ENCODE results near the gene MRGPRD.
"Not testable (repeated sequence)": the region's sequence is repeated elsewhere in the genome, so short reads cannot be mapped to it uniquely, and the experiment has no call there.

MRGPRD gene

DNA sequence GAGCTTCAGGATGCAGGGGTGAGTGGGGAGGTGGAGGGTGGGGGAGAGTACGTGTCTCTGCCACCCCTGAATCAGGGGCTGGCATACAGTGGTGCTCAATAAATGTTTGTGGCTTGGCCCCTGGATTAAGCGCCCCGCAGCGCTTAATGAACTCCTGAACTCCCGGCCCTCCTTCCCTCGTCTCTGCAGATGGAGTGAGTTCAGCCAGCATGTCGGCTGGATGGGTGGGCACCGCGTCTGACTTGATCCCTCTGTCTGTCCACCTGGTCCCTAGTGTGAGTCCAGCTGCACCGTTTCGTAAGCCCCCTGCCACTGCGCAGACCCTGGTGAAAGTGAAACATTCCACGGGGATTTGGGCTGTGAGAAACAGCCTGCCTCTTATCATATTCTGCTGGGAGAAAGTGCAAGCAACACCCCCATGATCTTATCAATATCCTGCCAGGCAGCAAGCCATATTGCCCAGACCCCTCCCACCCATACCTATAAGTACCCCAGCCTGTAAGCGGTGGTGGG, 12.0 kb upstream of the MRGPRD start:
- no peak for DNase-seq

DNA sequence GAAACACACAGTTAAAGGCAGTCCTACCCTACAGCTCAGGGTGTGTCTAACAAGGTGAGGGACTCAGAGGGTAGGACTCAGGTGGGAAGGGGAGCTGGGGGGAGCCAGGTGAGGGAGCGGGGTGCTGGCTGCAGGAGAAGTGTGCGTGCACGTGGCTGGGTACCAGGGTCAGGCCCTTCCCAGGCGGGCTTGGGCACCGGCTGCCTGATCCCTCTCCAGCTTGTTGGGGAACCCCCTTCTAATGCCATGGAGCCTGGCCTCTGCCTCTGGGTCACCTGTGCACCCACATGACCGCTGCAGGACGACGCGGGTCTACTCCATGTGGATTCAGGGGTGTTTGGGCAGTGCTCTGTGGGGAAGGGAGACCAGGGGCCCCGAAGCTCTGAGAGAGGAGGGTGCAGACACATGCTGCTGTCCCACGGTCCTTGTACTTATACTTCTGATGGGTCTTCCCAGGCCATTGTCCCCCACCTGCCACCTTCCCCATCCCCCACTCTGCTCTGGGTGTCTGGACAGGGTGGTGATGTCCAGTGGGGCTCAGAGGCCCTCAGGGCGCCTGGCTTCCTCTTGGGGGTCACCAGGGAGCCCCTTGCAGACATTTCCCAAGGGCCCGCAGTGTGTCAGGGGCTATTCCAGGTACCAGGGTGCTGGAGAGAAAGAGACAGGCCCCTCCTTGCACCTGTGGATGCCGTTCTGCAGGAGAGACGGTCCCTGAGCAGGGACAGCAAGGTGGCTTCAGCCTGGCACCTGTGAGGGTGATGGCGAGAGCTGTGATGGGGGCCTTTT, 10.4 kb upstream of the MRGPRD start:
- no peak for DNase-seq

DNA sequence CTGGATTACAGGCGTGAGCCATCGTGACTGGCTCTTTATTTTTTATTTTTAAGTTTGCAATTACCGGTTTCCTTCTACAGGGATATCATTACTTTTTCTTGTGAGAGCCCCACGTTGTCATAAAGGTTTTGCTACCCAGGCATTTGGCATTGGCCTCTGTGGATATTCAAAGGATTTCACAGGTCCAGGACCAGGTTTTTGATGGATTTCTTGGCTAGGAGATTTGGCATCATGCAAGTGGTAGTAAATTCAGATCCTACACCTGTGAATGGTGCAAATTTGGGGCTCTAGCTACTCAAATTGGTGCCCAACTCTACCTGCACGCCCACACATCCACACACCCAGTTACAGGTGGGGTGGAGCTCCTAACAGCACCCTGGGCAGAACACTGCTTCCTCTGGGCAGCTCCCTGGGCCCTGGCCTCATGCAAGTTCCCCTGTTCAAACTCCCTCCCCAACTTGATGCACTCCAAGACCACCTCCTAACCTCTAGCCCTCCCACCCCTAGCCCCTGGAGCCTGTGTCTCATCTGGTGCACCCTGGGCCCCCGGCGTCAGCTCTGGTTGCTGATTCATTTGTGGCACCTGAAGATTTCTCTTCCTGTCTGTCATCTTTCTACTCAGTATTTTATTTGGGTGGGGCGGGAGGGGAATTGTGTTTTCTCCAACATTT, 9.3 kb upstream of the MRGPRD start:
- no peak for DNase-seq

GRCh38 chr11:68988491-68988890, 7.7 kb upstream of the MRGPRD start:
- DNase-seq, result no peak

GRCh38 chr11:68987211-68987610, 6.4 kb upstream of the MRGPRD start:
- no peak for DNase-seq

DNA sequence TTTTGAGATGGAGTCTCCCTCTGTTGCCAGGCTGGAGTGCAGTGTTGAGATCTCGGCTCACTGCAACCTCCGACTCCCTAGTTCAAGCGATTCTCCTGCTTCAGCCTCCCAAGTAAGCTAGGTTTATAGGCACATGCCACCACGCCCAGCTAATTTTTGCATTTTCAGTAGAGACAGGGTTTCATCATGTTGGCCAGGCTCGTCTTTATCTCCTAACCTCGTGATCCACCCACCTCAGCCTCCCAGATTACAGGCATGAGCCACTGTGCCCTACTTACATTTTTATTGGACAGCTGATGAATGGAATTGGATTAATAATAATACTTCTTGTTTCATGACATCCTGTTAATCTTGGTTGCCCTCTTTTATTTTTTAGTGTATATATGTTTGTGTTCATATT, 3.0 kb upstream of the MRGPRD start:
- DNase-seq, result no peak

DNA sequence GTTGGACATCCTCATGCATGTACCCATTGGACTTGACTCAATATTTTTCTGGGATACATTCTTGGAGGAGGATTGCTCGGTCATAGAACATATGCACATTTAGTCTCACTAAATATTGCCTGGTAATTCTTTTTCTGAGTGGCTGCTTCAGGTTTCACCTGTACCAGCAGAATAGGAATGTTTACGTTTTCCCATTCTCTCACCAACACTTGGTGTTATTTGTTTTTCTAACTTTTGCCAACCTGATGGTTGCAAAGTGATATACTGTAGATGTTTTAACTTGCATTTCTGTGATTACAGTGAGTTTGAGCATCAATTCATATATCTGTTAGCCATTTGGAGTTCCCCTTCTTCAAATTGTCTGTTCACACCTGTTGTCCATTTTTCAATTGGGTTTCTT, 1.3 kb upstream of the MRGPRD start:
- no peak for DNase-seq

DNA sequence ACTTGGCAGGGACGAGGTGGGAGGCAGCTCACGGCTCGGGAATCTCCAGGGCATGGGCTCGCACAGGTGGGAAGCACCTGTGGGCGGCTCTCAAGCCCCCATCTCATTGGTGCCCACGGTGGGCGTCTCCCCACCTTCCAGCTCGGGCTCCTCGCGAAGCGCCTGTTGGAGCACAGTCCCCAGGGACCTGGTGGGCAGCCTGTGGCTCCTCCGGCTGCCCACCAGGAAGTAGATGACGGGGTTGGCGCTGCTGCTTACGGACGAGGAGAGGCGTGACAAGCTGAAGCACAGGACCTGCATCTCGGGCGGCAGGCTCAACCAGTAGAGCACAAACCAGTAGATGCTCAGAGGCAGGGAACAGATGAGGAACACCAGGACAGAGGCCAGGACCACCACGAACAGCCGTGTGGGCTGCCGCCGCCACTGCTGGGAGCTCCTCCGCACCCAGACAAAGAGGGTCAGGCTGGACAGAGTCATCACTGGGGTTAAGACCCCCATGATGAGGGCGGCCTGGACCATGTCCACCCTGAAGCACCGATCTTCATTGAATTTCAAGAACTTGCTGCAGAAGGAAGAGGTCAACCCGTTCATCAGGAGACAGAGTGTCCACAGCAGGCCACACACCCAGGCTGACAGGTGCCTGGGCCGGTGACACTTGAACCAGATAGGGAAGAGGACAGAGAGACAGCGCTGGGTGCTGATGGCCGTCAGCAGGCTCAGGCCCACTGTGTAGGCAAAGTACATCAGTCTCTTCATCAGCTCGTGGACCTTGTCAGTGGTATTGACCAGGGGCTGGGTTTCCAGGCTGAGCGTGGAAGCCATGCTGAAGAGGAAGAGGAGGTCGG, 633 bp downstream of the MRGPRD start:
- no peak for DNase-seq

DNA sequence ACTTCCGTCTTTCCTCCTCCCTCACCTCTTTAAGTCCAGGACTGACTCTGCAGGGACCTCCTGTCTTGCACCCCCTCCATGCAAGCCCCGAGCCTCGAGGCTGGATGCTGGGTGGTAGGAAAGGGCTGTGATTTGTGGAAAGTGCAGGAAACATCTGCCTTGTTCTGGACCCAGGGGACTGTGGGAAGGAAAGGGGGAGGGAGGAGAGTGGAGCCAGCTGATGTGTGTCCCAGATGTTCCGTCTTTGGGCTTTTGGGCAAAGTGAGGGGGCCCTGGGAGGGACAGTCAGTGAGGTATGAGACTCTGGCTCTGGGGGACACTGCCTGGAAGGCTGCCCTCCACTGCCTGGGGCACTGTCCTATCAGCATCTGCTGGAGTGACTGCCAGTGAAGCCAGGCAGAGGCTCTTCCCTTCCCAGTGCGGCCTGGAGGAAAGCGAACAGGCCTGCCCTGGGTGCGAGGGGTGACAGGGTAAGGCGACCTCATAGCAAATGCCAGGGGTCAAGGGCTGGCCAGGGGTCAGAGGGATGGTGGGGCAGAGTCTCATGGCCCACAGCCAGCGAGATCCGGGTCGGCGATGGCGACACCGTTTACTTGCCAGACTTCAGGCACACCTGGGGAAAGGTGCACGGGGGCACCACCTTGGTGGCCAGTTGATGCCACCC, 1.7 kb downstream of the MRGPRD start:
- no peak for DNase-seq

DNA sequence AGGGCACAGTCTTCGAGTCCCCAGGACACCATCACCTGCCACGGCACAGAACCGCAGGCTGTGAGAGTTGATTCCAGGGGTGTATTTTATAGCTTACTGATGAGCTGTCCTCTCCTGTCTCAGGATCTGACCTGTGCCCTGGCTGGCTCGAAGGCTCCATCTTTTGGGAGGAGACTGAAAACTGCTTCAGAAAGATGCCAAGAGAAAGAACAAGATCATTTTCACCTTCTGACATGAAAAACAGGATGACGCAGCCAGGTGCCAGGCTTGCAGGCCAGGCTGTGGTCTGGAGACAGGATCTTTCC, 2.2 kb downstream of the MRGPRD start:
- DNase-seq, result no peak

- no peak for DNase-seq
Measured at GRCh38 chr11:68977781-68978625, 2.8 kb downstream of the MRGPRD start.

- DNase-seq, result no peak
Measured at GRCh38 chr11:68976563-68976962, 4.2 kb downstream of the MRGPRD start.

DNA sequence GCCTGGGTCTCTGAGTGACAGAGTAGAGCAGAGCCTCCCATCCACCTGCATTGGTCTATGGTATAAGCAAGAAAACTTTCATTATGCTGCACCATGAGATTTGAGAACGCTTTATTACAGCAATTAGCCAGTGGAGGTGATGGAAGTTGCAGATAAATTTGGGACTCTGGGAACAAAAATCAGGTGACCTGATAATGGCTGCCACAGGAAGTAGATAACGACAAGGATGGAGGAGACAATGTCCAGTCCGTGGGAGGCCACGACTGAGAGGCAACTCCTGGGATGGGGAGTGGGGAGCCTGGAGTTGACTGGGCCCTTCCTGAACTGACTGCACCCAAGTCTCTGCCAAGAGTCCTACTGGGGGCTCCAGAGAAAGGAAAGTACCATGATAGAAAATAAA, 4.7 kb downstream of the MRGPRD start:
- no peak for DNase-seq

DNA sequence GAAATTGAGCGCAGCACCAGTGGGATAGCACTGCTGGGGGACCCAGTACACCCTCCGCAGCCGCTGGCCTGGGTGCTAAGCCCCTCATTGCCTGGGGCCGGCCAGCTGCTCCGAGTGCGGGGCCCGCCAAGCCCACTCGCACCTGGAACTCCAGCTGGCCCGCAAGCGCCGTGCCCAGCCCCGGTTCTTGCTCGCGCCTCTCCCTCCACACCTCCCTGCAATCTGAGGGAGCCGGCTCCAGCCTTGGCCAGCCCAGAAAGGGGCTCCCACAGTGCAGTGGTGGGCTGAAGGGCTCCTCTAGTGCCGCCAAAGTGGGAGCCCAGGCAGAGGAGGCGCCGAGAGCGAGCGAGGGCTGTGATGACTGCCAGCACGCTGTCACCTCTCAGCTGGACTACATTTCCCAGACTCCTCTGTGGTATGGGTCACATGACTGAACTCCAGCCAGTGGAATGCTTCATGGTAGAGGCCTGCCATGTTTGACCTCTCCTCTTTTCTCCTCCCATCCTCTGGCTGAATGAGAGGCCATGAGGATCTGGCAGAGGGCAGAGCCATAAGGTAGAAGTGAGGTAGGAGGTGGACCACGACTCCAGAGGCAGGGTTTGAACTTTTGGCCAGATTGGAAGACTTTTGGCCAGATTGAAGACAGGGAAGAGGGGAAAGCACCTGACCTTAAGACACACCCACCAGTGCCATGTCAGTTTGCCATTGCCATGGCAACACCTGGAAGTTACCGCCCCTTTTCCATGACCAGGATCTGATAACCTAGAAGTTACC, 6.2 kb downstream of the MRGPRD start:
- no peak for DNase-seq

- not testable (repeated sequence) for DNase-seq
Measured at GRCh38 chr11:68973706-68974105, 7.1 kb downstream of the MRGPRD start.

- no peak for DNase-seq
Measured at GRCh38 chr11:68973219-68973618, 7.6 kb downstream of the MRGPRD start.

DNA sequence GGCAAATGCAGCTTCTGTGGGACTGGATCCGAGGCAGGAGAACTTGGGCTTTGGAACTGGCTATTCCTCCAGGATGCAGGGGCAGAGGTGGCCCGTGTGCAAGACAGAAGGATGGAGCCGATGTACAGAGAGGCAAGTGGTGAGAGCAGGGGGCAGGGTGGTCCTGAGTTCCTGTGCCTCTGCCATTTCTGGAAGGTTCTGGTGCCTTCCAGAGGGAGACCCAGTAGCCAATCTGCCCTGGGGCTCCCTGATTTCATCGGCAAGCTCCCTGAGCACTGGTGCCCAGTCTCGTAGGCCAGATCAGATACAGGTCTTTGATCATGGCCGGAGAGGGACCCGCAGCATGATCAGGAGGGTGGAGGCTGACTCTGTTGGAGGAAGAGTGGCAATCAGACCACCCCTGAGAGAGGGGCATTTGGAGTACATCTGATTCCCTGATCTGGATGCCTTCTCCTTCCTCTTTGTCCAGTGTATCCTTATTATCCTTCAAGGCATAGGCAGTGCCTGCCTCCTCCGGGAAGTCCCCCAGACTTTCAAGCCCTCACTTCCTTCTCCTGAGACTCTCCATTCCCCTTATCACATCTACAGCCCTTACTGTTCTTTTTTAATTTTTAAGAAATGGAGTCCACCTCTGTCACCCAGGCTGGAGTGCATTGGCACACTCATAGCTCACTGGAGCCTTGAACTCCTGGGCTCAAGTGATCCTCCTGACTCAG, 9.7 kb downstream of the MRGPRD start:
- DNase-seq, result no peak

DNA sequence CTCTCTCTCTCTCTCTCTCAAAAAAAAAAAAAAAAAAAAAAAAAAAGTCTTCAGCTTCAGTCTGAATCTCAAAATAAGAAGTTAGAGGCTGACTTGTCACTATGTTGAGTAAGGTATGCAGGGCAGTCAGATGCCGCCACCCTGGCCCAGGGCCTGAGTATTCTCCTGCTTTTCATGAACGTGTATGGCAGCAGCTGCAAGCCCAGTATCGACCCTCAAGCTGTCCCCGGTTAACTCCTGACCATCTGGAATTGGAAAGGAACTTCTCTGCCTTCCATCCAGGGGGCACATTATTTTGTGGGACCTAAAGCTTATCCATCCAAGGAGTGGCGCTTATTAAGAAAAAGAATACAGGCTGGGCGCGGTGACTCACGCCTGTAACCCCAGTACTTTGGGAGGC, 11.4 kb downstream of the MRGPRD start:
- no peak for DNase-seq

DNA sequence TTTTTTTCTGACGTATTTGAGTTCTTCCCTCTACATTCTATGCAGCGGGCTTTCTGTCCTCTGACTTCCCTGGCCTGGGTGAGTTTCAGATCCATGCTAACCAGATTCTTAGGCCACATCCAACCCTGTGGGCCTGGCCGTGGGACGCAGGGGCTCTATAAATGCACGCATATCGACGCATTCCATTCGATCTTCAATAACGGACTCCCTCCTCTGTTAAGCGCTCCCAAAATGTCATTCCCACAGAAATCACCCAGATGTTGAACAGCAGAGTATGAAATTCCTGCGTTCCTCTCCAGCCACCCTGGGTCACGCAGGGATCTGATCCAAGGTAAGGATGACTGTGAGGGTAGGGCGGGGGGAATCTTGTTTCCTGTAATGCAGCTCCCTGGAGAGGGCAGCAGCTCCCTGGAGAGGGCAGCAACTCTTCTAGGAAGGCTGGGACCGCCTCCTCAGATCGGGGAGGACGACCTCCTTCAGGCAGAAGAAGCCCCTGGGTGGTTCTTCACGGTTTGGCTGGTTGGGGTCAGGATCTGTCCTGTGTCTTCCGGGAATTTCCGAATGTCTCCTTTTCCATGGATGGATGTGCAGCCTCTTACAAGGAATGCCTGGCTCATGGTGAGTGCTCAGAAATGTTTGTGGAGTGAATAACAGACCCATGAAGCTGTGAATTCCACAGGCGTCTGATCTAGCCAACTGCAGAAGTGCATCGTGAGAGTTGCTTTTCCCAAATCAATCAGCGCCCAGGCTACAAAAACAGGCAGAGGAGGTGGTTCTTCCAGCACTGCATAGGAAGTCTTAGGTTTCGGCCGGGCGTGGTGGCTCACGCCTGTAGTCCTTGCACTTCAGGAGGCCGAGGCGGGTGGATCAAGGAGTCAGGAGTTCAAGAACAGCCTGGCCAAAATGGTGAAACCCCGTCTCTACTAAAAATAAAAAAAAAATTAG, 12.2 kb downstream of the MRGPRD start:
- no peak for DNase-seq
